Central memory CD4-positive, alpha-beta T cell (primary cell): ENCODE data around the gene SCRT2.
"Not testable (repeated sequence)": the region's sequence is repeated elsewhere in the genome, so short reads cannot be mapped to it uniquely, and the experiment has no call there.

Experiments
- DNase-seq: peaks from one replicate; pipeline ENCODE4 v3.0.0; 2022
- total RNA-seq, 3 experiments: gene quantifications; one replicate each; lab custom pipeline; 2026; lab: John Stamatoyannopoulos, UW

SCRT2 gene
- 0 to 0.04 (median 0) reads per million in 3 experiments for total RNA-seq

- peak; percentile 39 for DNase-seq
Measured at GRCh38 chr20:675453-676314, at the start of gene SCRT2. Gene SCRT2, minus strand, starts transcription at chr20:675802. Its CDS starts 201 bp downstream, at chr20:675601.

DNA sequence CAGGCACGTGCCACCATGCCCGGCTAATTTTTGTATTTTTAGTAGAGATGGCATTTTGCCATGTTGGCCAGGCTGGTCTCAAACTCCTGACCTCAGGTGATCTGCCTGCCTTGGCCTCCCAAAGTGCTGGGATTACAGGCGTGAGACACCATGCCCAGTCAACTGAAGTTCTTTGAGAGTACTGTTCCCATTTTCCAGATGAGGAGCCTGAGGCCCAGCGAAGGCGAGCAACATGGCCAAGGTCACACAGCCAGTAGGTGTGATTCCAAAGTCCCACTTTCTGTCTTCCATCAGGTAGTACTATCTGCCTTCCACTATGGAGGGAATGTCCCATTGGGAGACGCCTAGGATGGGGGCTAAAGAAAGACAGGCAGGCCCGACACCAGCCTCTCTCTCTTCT, 49.2 kb upstream of the SCRT2 start:
- not testable (repeated sequence) for DNase-seq

DNA sequence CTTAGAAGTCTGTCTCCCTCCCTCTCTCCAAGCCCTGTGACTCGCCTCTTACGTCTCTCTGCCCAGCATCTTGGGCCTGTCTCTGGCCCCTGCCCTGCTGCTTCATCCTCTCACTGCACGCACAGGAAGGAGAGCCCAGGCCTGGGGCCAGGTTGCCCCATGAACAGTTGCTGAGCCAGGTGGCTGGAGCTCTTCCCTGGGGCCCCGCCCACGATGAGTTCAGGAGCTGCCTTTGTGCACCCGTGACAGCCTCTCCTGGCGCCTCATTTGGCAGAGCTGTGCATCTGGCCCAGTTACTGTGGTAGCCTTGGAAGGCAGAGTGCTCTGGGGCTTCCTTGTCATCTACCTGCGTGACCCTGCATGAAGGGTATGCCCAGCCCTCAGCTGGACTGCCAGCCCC, 48.2 kb upstream of the SCRT2 start:
- DNase-seq = no peak

DNA sequence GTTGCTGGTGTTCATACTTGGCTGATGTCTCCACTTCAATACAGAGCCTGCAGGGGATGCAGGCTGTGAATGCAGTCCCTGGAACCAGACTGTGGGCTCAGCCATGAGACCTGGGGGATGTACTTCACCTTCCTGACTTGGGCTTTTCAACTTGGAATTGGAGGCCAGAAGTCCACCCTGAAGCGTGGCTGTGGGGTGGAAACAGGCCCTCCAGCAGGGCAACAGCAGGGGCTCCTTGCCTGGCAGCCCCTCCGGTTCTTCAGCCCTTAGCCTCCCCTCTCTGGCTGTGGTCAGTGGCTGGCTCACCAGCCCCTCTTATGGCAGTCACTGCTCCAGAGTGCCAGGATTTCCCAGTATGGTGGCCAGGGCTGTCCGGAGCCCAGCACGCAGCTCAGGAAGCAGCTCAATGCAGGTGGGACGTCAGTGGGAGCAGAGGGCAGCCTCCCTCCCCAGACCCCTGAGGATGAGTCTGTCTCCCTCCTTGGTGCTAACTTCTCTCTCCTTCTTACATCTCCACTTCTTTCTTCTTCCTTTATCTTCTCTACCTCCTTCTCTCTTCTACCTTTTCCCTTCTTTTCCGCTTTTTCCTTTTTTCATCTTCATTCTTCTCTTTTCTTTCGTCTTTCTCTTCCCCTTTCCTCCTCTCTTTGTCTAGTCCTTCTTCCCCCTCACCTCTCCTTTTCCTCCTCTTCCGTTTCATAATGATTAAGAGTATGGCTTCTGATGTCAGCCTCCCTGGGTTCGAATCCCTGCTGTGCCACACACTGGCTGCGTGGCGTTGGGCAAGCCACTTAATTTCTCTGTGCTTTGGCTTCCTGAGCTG, 47.4 kb upstream of the SCRT2 start:
- no peak for DNase-seq

- no peak for DNase-seq
Measured at GRCh38 chr20:721876-722275, 46.3 kb upstream of the SCRT2 start.

DNA sequence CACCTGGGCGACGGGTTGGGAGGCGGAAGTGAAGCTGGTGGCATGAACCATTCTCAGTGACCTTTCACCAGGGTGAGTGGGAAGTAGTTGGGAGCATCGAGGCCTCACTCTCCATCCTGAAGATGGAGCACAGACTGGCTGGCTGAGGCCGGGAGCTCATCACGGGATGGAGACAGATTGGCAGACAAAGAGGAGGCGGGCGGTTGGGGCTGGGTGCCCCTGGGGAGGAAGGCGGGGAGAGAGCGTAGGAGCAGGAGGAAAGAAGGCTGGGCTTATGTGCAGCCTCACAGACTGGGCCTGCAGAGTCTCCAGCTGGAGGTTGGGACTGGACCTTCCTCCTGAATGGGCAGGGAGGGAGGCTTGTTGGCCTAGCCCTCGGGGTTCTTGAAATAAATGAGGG, 44.2 kb upstream of the SCRT2 start:
- DNase-seq = no peak

DNA sequence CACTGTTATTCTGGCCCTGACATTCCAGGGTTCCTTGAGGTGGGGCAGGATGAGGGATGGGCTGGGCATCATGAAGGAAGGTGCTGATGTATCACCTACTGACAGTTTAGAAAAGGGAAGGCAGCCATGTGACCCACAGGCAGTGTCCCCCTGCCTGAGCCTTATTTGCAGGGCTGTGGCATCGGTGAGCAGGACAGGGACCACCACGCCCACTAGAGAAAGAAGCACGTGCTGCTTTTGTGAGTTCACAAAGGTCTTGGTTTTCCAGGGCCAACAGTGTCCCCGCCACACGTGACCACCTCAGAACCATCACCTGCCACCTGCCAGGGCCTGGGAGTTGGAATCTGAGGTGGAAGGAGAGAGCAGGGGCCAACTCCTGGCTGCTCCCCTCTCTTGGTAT, 43.5 kb upstream of the SCRT2 start:
- DNase-seq = no peak

- DNase-seq = no peak
Measured at GRCh38 chr20:717832-718231, 42.2 kb upstream of the SCRT2 start.

DNA sequence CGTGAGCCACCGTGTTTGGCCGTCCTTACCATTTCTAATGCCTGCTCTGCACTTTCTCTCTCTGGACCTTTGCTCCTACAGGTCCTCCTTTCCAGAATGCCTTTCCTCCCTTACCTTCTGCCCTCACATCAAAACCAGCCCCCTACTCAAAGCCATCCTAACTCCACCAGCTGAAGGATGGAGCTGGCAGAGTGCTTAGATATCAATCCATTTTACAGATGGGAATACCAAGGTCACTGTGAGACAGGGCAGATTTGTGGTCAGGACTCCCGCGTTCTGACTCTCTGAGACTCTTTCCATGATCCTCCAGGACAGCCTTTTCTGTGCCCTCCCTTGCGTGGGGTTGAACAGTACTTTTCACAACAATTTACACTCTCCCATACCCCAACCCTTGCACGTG, 41.7 kb upstream of the SCRT2 start:
- DNase-seq = no peak

GRCh38 chr20:714453-714852, 38.9 kb upstream of the SCRT2 start:
- DNase-seq = no peak

- DNase-seq = no peak
Measured at GRCh38 chr20:711576-711975, 36.0 kb upstream of the SCRT2 start.

- DNase-seq = no peak
Measured at GRCh38 chr20:710780-711450, 35.3 kb upstream of the SCRT2 start.

GRCh38 chr20:709991-710779, 34.6 kb upstream of the SCRT2 start:
- no peak for DNase-seq

DNA sequence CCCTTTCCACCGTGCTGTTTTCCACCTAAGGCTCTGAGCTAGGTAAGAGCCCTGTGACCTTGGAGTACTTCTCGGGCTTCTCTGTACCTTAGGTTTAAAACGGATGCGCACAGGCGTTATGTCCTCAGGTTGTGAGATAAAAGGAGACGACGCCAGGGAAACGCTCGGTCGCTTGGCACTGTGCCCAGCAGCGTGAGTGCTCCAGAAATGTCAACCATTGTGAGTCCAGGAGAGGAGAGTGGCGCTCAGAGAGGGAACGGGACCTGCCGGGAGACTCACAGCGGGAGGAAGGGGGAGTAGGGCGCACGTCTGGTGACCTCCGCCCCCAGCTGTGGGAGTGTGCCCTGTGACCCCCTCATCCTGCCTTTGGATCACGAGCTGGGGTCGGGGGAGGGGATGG, 33.8 kb upstream of the SCRT2 start:
- DNase-seq = no peak

DNA sequence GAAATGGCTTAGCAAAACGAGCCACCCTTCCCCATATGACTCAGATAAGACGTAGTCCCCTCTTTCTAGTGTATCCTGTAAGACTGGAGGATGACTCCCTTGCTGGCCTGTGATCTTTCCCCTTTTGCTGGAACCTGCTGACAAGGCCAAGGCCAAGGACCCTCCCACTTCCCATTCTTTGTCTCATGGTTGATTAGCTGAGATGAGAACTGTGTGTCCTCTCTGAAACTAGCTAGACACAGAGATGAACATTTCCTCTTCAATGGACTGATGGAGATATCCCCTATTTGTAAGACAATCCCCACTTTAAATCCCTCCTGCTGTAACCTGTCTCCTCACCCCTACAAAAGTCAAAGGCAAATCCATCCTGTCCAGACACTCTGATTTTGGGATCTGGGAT, 33.4 kb upstream of the SCRT2 start:
- DNase-seq = no peak

- no peak for DNase-seq
Measured at GRCh38 chr20:707451-708110, 32.0 kb upstream of the SCRT2 start.

DNA sequence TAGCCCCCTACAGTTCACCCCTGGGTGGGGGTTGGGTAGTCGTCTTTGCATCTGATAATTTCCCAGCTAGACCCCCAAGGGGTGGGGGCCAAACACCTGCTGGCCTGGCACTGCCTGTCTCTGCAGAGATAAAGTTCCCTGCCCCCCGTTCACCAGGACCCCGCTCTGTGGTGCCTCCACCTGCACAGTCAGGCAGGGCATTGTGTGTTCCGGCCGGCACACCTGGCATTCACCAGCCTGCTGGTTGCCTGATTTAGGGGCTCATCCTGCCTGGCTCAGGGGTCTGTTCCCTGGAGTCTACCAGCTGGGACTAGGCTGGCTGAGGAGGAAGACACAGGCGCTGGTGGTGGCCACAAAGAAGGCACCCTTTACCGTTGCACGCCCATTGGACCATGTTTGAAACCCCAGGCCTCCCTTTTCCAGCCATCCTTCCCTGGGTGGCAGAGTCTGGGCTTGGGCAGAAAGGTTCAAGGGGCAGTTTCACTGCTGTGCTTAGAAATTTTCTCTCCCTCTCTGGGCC, 30.8 kb upstream of the SCRT2 start:
- no peak for DNase-seq

DNA sequence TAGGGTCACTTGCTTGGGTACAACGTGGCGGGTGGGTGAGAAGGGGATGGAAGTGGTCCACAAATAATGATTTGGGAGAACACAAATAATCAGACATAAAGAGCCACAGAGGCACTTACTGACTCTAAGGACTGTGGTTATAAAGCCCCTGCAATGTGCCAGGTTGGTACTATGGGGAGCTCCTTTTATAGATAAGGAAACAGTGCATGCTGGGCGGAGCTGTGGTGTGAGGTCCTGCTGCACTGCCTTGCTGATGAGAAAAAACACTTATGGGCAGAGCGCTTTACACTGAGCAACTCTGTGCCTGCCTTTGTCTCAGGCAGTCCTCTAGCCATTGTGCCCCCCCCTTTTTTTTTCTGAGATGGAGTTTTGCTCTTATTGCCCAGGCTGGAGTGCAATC, 29.1 kb upstream of the SCRT2 start:
- DNase-seq = no peak

GRCh38 chr20:703426-703825, 27.8 kb upstream of the SCRT2 start:
- DNase-seq = no peak

DNA sequence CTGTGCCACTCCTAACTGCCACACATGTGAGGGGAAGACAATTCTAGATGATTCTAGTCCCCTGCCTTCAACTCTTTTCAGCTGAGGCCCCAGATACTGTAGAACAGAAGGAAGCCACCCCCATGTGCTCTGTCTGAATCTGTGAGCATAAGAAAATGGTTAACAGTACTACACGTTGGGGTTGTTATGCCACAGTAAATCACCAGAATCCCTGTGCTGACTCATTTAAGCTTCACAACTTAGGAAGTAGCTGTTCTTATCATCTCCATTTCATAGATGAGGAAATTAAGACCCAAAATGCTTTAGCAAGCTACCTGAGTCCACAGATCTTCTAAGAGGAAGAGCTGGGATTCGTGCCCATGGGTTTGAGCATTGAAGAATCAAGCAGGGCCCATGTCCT, 27.4 kb upstream of the SCRT2 start:
- no peak for DNase-seq

- DNase-seq = no peak
Measured at GRCh38 chr20:701401-702129, 26.0 kb upstream of the SCRT2 start.
